AML-193 (cell line): ENCODE results near the gene ATP9A.
"Not testable (repeated sequence)": the region's sequence is repeated elsewhere in the genome, so short reads cannot be mapped to it uniquely, and the experiment has no call there.

Experiments used
- DNase-seq, 2 experiments: peaks; one replicate each; lab custom pipeline; 2025; lab: John Stamatoyannopoulos, UW

The ATP9A gene

GRCh38 chr20:51653226-51653625, 115.0 kb downstream of the ATP9A start:
- DNase-seq, result no peak

- DNase-seq, result no peak
Measured at GRCh38 chr20:51651921-51652549, 116.2 kb downstream of the ATP9A start.

- DNase-seq, result peak; percentile 89 to 90
Measured at GRCh38 chr20:51650685-51651134, 117.5 kb downstream of the ATP9A start.

- DNase-seq, result no peak
Measured at GRCh38 chr20:51648571-51648947, 119.6 kb downstream of the ATP9A start.

- no peak for DNase-seq
Measured at GRCh38 chr20:51647674-51648570, 120.3 kb downstream of the ATP9A start.

- not testable (repeated sequence) for DNase-seq
Measured at GRCh38 chr20:51643810-51644209, 124.4 kb downstream of the ATP9A start.

GRCh38 chr20:51643390-51643789, 124.8 kb downstream of the ATP9A start:
- DNase-seq, result no peak

GRCh38 chr20:51641866-51642265, 126.3 kb downstream of the ATP9A start:
- DNase-seq, result no peak

GRCh38 chr20:51640743-51641142, 127.4 kb downstream of the ATP9A start:
- DNase-seq, result no peak

GRCh38 chr20:51639206-51639832, 128.9 kb downstream of the ATP9A start:
- DNase-seq, result peak; percentile 5 to 11

- no peak for DNase-seq
Measured at GRCh38 chr20:51637241-51637640, 130.9 kb downstream of the ATP9A start.

- DNase-seq, result no peak
Measured at GRCh38 chr20:51636123-51636522, 132.1 kb downstream of the ATP9A start.

- no peak for DNase-seq
Measured at GRCh38 chr20:51635680-51636079, 132.5 kb downstream of the ATP9A start.

- DNase-seq, result no peak
Measured at GRCh38 chr20:51634877-51635276, 133.3 kb downstream of the ATP9A start.

GRCh38 chr20:51634257-51634656, 133.9 kb downstream of the ATP9A start:
- no peak for DNase-seq

GRCh38 chr20:51633430-51633829, 134.8 kb downstream of the ATP9A start:
- DNase-seq, result no peak

GRCh38 chr20:51631953-51632352, 136.2 kb downstream of the ATP9A start:
- DNase-seq, result no peak

GRCh38 chr20:51631011-51631950, 136.9 kb downstream of the ATP9A start:
- peak; percentile 69 to 81 for DNase-seq

GRCh38 chr20:51629399-51630058, 138.7 kb downstream of the ATP9A start:
- DNase-seq, result no peak

- DNase-seq, result no peak
Measured at GRCh38 chr20:51628533-51629398, 139.4 kb downstream of the ATP9A start.
